HepG2 (cell line): Measurements from ENCODE around the gene DNAL4. TPM values are rescaled to one million over a fixed set of nuclear protein-coding genes. Genes with fewer than 3 reads are reported as not detected.

ENCODE experiments used
- FOXP1 ChIP-seq, 2 experiments: fragments of 450-650 bp in 1 of 2; IDR thresholded peaks; 2 replicates each; pipeline ENCODE4 v1.6.1; 2017 to 2018; ENCODE audit warnings: antibody characterized with exemption in 1 of 2
- KDM5A ChIP-seq: fragments of 200-600 bp; sonication (generic); IDR thresholded peaks from 2 replicates; pipeline ENCODE4 v1.7.0; 2018; ENCODE audit warnings: antibody characterized with exemption, mild to moderate bottlenecking, low read length, borderline replicate concordance
- KLF12 ChIP-seq: sonication (generic); formaldehyde crosslinking; IDR thresholded peaks from 2 replicates; pipeline ENCODE4 v1.4.0; 2020; ENCODE audit warnings: missing genetic modification reagents, borderline replicate concordance
- MED13 ChIP-seq: sonication (generic); formaldehyde crosslinking; IDR thresholded peaks from 2 replicates; pipeline ENCODE4 v1.5.0; 2020; ENCODE audit warnings: missing genetic modification reagents
- NAIF1 ChIP-seq: sonication (generic); formaldehyde crosslinking; IDR thresholded peaks from 2 replicates; pipeline ENCODE4 v1.5.0; 2020; ENCODE audit warnings: mild to moderate bottlenecking, missing genetic modification reagents, borderline replicate concordance
- NR1H2 ChIP-seq: sonication (generic); formaldehyde crosslinking; IDR thresholded peaks from 2 replicates; pipeline ENCODE4 v1.8.1; 2022; ENCODE audit warnings: low read depth, missing genetic modification reagents, borderline replicate concordance
- SATB2 ChIP-seq: sonication (generic); formaldehyde crosslinking; IDR thresholded peaks from 2 replicates; pipeline ENCODE4 v1.5.0; 2020; ENCODE audit warnings: missing genetic modification reagents
- SIN3B ChIP-seq: fragments of 150-350 bp; IDR thresholded peaks from 2 replicates; pipeline ENCODE4 v1.6.1; 2014; ENCODE audit warnings: low read length
- SMAD9 ChIP-seq: sonication (generic); formaldehyde crosslinking; IDR thresholded peaks from 2 replicates; pipeline ENCODE4 v1.5.1; 2020; ENCODE audit warnings: mild to moderate bottlenecking, missing genetic modification reagents
- TARDBP ChIP-seq: sonication (generic); formaldehyde crosslinking; IDR thresholded peaks from 2 replicates; pipeline ENCODE4 v1.8.0; 2022; ENCODE audit warnings: mild to moderate bottlenecking, missing genetic modification reagents
- XBP1 ChIP-seq: sonication (generic); formaldehyde crosslinking; IDR thresholded peaks from 2 replicates; pipeline ENCODE4 v1.5.0; 2020; ENCODE audit warnings: missing genetic modification reagents
- ZNF451 ChIP-seq: sonication (generic); formaldehyde crosslinking; IDR thresholded peaks from 2 replicates; pipeline ENCODE4 v1.5.0; 2020; ENCODE audit warnings: mild to moderate bottlenecking, missing genetic modification reagents
- polyA plus RNA-seq, 8 experiments: library from polyadenylated mRNA; depleted of rRNA in 3 of 8; stranded (reverse) in 7 of 8; unstranded in 1 of 8; fragments of >200 nt; fragmentation: Illumina TruSeq in 4 of 8; extraction: Trizol in 4 of 8; gene quantifications; 2 replicates each; pipeline versions ENCODE4 v1.2.1 to v1.2.3, GENCODE V29; 2011 to 2016; ENCODE audit warnings: low read depth in 4 of 8, missing spikeins in 1 of 8, mixed read lengths in 1 of 8; ENCODE audit not compliant: insufficient read depth in 1 of 8
- total RNA-seq, 5 experiments: library from RNA; depleted of rRNA; stranded (reverse); fragments of >200 nt; fragmentation: Illumina TruSeq; extraction: Trizol; gene quantifications; 2 replicates each; pipeline ENCODE4 v1.2.3, GENCODE V29; 2016; ENCODE audit warnings: low read depth in 1 of 5
- TF ChIP-seq, protein P1 (sequence below): sonication (generic); formaldehyde crosslinking; conservative IDR thresholded peaks from 2 replicates; pipeline ENCODE4 v1.4.0; 2020; ENCODE audit warnings: missing genetic modification reagents
- TF ChIP-seq, protein P2 (sequence below): sonication (generic); formaldehyde crosslinking; IDR thresholded peaks from 2 replicates; pipeline ENCODE4 v1.5.0; 2020; ENCODE audit warnings: missing genetic modification reagents, mild to moderate bottlenecking, borderline replicate concordance
- TF ChIP-seq, protein P3 (sequence below): sonication (generic); formaldehyde crosslinking; IDR thresholded peaks from 2 replicates; pipeline ENCODE4 v1.4.0; 2020; ENCODE audit warnings: low read depth, mild to moderate bottlenecking, missing genetic modification reagents
- TF ChIP-seq, protein P4 (sequence below): sonication (generic); formaldehyde crosslinking; IDR thresholded peaks from 2 replicates; pipeline ENCODE4 v1.4.0; 2020; ENCODE audit warnings: missing genetic modification reagents
- TF ChIP-seq, protein P5 (sequence below): sonication (generic); formaldehyde crosslinking; IDR thresholded peaks from 2 replicates; pipeline ENCODE4 v1.5.1; 2020; ENCODE audit warnings: missing genetic modification reagents, mild to moderate bottlenecking, borderline replicate concordance
- TF ChIP-seq, protein P6 (sequence below): sonication (generic); formaldehyde crosslinking; IDR thresholded peaks from 2 replicates; pipeline ENCODE4 v1.4.0; 2020; ENCODE audit warnings: low read depth, mild to moderate bottlenecking, missing genetic modification reagents

DNAL4 gene
- total and polyA plus RNA-seq, 2 of the 13 experiments (the other 11 are each of a cell fraction or from before 2014, with no cell fraction given), result 8.0 to 10.7 TPM

DNA sequence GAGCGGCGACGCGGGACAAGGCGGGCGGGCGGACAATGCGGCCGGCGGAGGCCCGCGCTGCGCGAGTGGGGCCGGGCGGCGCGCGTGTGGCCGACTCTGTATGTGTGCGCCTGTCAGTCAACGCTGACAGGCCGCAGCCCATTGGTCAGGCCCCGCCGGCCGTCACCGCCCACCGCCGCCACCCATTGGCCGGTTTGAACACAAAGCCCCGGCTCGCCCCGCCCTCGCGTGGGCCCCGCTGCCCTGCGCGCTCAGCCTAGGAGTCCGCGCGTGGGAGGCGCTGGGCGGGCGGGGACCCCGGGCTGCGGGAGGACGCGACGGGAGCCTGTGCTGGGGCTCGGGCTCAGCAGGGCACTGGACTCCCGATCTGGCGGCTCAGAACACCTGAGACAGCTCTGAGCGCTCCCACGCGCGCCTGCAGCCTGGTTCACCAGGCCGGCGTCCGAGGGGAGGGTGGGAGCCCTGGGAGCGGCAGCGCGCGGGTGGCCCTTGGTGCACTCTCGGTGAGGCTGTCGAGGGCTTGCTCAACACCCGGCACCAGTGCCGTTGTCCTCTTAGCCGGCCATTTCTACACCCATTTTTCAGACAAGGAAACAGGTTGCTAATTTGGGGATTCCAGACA, 37.9 kb downstream of the DNAL4 start, which contains the start of gene SUN2 (continued):
- no peak for TF ChIP-seq NAIF1 (CRISPR knock-in tag)
- TF ChIP-seq KDM5A, result peak; percentile 31; the same call in 1 of the 2 replicates
- TF ChIP-seq, protein P1, sequence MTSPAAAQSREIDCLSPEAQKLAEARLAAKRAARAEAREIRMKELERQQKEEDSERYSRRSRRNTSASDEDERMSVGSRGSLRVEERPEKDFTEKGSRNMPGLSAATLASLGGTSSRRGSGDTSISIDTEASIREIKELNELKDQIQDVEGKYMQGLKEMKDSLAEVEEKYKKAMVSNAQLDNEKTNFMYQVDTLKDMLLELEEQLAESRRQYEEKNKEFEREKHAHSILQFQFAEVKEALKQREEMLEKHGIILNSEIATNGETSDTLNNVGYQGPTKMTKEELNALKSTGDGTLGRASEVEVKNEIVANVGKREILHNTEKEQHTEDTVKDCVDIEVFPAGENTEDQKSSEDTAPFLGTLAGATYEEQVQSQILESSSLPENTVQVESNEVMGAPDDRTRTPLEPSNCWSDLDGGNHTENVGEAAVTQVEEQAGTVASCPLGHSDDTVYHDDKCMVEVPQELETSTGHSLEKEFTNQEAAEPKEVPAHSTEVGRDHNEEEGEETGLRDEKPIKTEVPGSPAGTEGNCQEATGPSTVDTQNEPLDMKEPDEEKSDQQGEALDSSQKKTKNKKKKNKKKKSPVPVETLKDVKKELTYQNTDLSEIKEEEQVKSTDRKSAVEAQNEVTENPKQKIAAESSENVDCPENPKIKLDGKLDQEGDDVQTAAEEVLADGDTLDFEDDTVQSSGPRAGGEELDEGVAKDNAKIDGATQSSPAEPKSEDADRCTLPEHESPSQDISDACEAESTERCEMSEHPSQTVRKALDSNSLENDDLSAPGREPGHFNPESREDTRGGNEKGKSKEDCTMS, result no peak
- no peak for TF ChIP-seq TARDBP (CRISPR knock-in tag)
- no peak for TF ChIP-seq KLF12 (CRISPR knock-in tag)
- no peak for TF ChIP-seq SATB2 (CRISPR knock-in tag)
- no peak for TF ChIP-seq SMAD9 (CRISPR knock-in tag)
- TF ChIP-seq, protein P2, sequence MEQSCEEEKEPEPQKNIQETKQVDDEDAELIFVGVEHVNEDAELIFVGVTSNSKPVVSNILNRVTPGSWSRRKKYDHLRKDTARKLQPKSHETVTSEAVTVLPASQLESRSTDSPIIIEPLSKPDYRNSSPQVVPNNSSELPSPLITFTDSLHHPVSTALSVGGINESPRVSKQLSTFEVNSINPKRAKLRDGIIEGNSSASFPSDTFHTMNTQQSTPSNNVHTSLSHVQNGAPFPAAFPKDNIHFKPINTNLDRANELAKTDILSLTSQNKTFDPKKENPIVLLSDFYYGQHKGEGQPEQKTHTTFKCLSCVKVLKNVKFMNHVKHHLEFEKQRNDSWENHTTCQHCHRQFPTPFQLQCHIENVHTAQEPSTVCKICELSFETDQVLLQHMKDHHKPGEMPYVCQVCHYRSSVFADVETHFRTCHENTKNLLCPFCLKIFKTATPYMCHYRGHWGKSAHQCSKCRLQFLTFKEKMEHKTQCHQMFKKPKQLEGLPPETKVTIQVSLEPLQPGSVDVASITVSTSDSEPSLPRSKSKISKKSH (CRISPR knock-in tag), result no peak
- TF ChIP-seq NR1H2 (CRISPR knock-in tag), result no peak
- TF ChIP-seq FOXP1 (IDR thresholded peaks at IDR 0.05), result no peak
- no peak for TF ChIP-seq FOXP1 (CRISPR knock-in tag; IDR thresholded peaks at IDR 0.05)
- no peak for TF ChIP-seq ZNF451
- TF ChIP-seq SIN3B, result no peak
- TF ChIP-seq, protein P3, sequence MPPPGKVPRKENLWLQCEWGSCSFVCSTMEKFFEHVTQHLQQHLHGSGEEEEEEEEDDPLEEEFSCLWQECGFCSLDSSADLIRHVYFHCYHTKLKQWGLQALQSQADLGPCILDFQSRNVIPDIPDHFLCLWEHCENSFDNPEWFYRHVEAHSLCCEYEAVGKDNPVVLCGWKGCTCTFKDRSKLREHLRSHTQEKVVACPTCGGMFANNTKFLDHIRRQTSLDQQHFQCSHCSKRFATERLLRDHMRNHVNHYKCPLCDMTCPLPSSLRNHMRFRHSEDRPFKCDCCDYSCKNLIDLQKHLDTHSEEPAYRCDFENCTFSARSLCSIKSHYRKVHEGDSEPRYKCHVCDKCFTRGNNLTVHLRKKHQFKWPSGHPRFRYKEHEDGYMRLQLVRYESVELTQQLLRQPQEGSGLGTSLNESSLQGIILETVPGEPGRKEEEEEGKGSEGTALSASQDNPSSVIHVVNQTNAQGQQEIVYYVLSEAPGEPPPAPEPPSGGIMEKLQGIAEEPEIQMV, result no peak
- TF ChIP-seq, protein P4, sequence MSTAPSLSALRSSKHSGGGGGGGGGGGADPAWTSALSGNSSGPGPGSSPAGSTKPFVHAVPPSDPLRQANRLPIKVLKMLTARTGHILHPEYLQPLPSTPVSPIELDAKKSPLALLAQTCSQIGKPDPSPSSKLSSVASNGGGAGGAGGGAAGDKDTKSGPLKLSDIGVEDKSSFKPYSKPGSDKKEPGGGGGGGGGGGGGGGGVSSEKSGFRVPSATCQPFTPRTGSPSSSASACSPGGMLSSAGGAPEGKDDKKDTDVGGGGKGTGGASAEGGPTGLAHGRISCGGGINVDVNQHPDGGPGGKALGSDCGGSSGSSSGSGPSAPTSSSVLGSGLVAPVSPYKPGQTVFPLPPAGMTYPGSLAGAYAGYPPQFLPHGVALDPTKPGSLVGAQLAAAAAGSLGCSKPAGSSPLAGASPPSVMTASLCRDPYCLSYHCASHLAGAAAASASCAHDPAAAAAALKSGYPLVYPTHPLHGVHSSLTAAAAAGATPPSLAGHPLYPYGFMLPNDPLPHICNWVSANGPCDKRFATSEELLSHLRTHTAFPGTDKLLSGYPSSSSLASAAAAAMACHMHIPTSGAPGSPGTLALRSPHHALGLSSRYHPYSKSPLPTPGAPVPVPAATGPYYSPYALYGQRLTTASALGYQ (CRISPR knock-in tag), result no peak
- no peak for TF ChIP-seq MED13 (CRISPR knock-in tag)
- TF ChIP-seq, protein P5, sequence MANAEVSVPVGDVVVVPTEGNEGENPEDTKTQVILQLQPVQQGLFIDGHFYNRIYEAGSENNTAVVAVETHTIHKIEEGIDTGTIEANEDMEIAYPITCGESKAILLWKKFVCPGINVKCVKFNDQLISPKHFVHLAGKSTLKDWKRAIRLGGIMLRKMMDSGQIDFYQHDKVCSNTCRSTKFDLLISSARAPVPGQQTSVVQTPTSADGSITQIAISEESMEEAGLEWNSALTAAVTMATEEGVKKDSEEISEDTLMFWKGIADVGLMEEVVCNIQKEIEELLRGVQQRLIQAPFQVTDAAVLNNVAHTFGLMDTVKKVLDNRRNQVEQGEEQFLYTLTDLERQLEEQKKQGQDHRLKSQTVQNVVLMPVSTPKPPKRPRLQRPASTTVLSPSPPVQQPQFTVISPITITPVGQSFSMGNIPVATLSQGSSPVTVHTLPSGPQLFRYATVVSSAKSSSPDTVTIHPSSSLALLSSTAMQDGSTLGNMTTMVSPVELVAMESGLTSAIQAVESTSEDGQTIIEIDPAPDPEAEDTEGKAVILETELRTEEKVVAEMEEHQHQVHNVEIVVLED (CRISPR knock-in tag), result no peak
- TF ChIP-seq, protein P6, sequence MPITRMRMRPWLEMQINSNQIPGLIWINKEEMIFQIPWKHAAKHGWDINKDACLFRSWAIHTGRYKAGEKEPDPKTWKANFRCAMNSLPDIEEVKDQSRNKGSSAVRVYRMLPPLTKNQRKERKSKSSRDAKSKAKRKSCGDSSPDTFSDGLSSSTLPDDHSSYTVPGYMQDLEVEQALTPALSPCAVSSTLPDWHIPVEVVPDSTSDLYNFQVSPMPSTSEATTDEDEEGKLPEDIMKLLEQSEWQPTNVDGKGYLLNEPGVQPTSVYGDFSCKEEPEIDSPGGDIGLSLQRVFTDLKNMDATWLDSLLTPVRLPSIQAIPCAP (CRISPR knock-in tag), result no peak
- no peak for TF ChIP-seq XBP1 (CRISPR knock-in tag)
